ENCODE results near the gene TPK1. TPM values are rescaled to one million over a fixed set of nuclear protein-coding genes. Genes with fewer than 3 reads are reported as not detected.
"Not testable (repeated sequence)": the region's sequence is repeated elsewhere in the genome, so short reads cannot be mapped to it uniquely, and the experiment has no call there.

The TPK1 gene
- total and polyA plus RNA-seq, 3 donors from 2014 or later: 10.9 to 17.2 (median 12.6) TPM

GRCh38 chr7:144438759-144439158 is 397.1 kb downstream of the TPK1 start:
- H3K9me3 ChIP-seq: no peaks in the 10 kb centered on the region
- no peak overlapping the region for H3K27ac ChIP-seq
- no peaks in the 10 kb centered on the region for H3K36me3 ChIP-seq (ENCODE audit: low read depth, missing control alignments)
- H3K4me1 ChIP-seq: no peaks in the 10 kb centered on the region
- H3K4me3 ChIP-seq: no peak overlapping the region
- no peak for DNase-seq
- TF ChIP-seq POLR2A (IDR thresholded peaks at IDR 0.05) (no peak), CTCF (IDR thresholded peaks at IDR 0.05) (no peak)
- intact Hi-C loops (cut with DNase I; ENCODE audit: low total_unique reads): no loop called here
- no peaks in the 10 kb centered on the region for H3K27me3 ChIP-seq
- WGBS, 2 donors: 79 to 93% methylated on average over 3 of the region's 3 CpGs

DNA sequence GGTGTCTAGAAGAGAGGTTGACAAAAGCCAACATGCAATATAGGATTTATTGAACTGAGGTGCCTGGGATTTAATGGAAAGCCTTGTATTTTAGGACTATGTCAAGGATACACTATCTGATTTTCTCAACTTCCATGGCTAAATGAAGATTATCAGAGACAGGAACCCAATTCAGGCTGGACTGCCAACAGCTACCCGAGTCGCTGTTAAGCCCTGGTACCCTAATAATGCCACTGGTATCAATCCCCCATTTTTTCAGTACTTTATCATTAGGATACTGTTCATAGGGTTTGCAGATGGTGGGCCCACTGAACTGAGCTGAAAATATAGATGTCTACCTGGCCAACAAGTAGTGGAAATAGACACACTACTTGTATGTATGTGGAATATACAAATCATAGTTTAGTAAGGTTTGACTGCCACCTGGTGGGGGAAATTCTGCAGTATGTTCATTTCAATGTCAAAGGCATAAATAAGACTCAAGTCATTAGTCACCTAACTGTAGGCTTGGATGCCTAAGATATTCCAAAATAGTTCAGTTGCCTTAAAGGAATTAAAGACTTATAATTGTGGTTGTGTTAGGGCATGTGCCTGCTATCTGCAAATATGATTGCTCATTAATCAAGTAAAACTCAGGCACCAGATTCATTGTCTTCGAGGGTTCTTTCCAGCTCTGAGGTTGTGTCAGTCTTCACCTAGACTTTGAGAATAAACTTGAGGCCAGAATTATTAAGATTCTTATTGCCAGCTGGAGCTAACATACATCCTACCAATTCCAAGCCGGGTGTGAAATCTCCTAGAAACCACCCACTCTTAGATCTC is 398.3 kb downstream of the TPK1 start:
- 83 to 84% methylated on average over 4 of the region's 4 CpGs for WGBS, 2 donors
- Histone ChIP-seq H3K36me3 (ENCODE audit: low read depth, missing control alignments) (no peaks in the 10 kb centered on the region), H3K4me1 (no peaks in the 10 kb centered on the region), H3K27me3 (no peaks in the 10 kb centered on the region), H3K4me3 (no peak overlapping the region), H3K9me3 (no peaks in the 10 kb centered on the region), H3K27ac (no peak overlapping the region)
- DNase-seq: peak; percentile 84
- intact Hi-C loops (cut with DNase I; ENCODE audit: low total_unique reads): no loop called here
- no peak for TF ChIP-seq POLR2A (IDR thresholded peaks at IDR 0.05)
- TF ChIP-seq CTCF (IDR thresholded peaks at IDR 0.05): peak; percentile 38 to 54 (median 53)

DNA sequence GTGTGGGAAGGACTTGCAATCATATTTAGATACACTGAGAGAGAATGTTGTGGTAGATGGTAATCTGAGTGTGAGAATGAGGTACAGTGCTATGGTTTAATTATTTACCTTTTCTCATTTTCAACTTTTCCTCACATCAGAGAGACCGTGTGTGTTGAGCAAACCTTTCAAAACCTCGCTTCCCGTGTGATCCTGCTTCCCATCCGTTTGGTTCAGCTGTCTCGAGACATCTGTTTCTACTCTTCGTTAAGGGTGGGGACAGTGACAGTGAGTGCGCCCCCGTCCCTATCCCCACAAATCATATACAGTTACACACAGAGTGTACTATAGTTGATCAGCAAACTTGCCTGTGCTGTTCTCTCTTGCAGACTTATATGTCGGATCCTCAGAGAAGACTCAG is 399.4 kb downstream of the TPK1 start:
- DNase-seq: no peak
- Histone ChIP-seq H3K27ac (no peak overlapping the region), H3K4me1 (no peaks in the 10 kb centered on the region), H3K4me3 (no peak overlapping the region), H3K9me3 (no peaks in the 10 kb centered on the region), H3K27me3 (no peaks in the 10 kb centered on the region), H3K36me3 (ENCODE audit: low read depth, missing control alignments) (no peaks in the 10 kb centered on the region)
- TF ChIP-seq POLR2A (IDR thresholded peaks at IDR 0.05) (no peak), CTCF (IDR thresholded peaks at IDR 0.05) (no peak)
- intact Hi-C loops (cut with DNase I; ENCODE audit: low total_unique reads): no loop called here
- WGBS, 2 donors: 81 to 82% methylated on average over 9 of the region's 9 CpGs

DNA sequence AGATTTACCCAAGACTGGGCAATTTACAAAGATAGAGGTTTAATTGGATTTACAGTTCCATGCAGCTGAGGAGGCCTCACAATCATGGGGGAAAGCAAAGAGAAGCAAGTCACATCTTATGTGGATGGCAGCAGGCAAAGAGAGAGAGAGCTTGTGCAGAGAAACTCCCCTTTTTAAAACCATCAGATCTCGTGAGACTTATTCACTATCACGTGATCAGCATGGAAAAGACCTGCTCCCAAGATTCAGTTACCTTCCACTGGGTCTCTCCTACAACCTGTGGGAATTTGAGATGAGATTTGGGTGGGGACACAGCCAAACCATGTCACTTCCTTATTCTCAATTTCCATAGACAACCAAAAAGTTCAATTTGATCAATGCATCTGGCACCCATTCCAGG is 407.4 kb downstream of the TPK1 start:
- Histone ChIP-seq H3K4me1 (no peaks in the 10 kb centered on the region), H3K27me3 (no peaks in the 10 kb centered on the region), H3K4me3 (no peak overlapping the region), H3K9me3 (no peaks in the 10 kb centered on the region), H3K27ac (no peak overlapping the region), H3K36me3 (ENCODE audit: low read depth, missing control alignments) (no peaks in the 10 kb centered on the region)
- no peak for TF ChIP-seq POLR2A (IDR thresholded peaks at IDR 0.05)
- no peak for TF ChIP-seq CTCF (IDR thresholded peaks at IDR 0.05)
- intact Hi-C loops (cut with DNase I; ENCODE audit: low total_unique reads): no loop called here
- DNase-seq: no peak
- 64 to 75% methylated on average over 2 of the region's 2 CpGs for WGBS, 2 donors

DNA sequence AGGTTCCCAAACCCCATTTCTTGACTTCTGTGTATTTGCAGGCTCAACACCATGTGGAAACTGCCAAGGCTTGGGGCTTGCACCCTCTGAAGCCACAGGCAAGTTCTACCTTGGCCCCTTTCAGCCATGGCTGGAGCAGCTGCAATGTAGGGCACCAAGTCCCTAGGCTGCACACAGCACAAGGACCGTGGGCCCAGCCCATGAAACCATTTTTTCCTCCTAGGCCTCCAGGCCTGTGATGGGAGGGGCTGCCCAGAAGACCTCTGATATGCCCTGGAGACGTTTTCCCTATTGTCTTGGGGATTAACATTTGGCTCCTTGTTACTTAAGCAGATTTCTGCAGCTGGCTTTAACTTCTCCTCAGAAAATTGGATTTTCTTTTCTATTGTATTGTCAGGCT is 408.3 kb downstream of the TPK1 start:
- H3K9me3 ChIP-seq; intact Hi-C loops (cut with DNase I; ENCODE audit: low total_unique reads); H3K4me1 ChIP-seq; H3K36me3 ChIP-seq (ENCODE audit: low read depth, missing control alignments); DNase-seq; H3K27me3 ChIP-seq; H3K27ac ChIP-seq; H3K4me3 ChIP-seq: not testable (repeated sequence)
- 47 to 53% methylated on average over 2 of the region's 2 CpGs for WGBS, 2 donors

DNA sequence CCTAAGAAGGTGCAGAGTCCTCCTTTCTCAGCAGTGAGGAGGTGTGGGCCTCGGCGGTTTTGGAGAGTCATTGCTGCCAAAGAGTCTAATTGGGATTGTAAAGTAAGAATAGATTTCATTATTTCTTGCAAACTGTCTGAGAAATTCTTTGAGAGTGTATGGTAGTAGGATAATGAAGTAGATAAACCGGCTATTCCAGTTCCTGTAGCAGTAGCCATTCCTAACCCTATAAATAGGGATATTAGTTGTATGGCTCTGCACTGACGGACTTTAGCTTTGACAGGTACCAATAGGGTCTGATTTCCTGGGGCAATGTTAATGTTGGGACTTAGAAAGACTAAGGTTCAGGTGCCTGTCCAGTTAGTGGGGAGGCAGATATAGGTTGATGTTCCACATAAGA is 416.9 kb downstream of the TPK1 start:
- H3K27ac ChIP-seq; H3K4me3 ChIP-seq; H3K27me3 ChIP-seq; H3K9me3 ChIP-seq; DNase-seq; H3K36me3 ChIP-seq (ENCODE audit: low read depth, missing control alignments); intact Hi-C loops (cut with DNase I; ENCODE audit: low total_unique reads); H3K4me1 ChIP-seq: not testable (repeated sequence)
- WGBS, 2 donors: 94 to 96% methylated on average over 4 of the region's 4 CpGs
